B cell (primary cell): ENCODE measurements around the gene GINS2. TPM values are rescaled to one million over a fixed set of nuclear protein-coding genes. Genes with fewer than 3 reads are reported as not detected.

ENCODE experiments used
- ATAC-seq: fragments of 200-7000 bp; cut with Tn5 transposase; one replicate; pipeline ENCODE4 v1.10.0; 2021; ENCODE audit warnings: low read depth, mild to moderate bottlenecking, moderate number of reproducible peaks, moderate library complexity
- CTCF ChIA-PET: fragments of 350-600 bp; sonication (Branson Sonifier 250); formaldehyde crosslinking; loops from one replicate; lab custom pipeline; 2021; ENCODE audit warnings: antibody characterized with exemption, inconsistent platforms; lab: Charles Lee
- POLR2A ChIA-PET: fragments of 350-600 bp; sonication (Branson Sonifier 250); formaldehyde crosslinking; loops from one replicate; lab custom pipeline; 2021; ENCODE audit warnings: antibody characterized with exemption; lab: Charles Lee
- DNase-seq: peaks from one replicate; pipeline ENCODE4 v3.0.0; 2013
- H2AFZ ChIP-seq: 2 replicates; pipeline ENCODE4 v1.6.1; 2012; ENCODE audit warnings: mild to moderate bottlenecking, low read depth, low read length; ENCODE audit not compliant: insufficient read depth, poor library complexity, severe bottlenecking
- H3K27ac ChIP-seq, 2 donors: 1 replicate in 1 of 2; 2 replicates in 1 of 2; pipeline ENCODE4 v1.5.1; 2012 to 2013; ENCODE audit warnings: low read length in 2 of 2, mild to moderate bottlenecking in 2 of 2, moderate library complexity in 1 of 2
- H3K27me3 ChIP-seq, 4 experiments: fragments of 200-600 bp in 1 of 4; sonication (generic) in 1 of 4; replicated peaks in 1 of 4; 1 replicate in 2 of 4; 2 replicates in 2 of 4; pipeline versions ENCODE4 v1.6.1 to v1.7.0; 2013 to 2016; ENCODE audit warnings: low read length in 3 of 4, mild to moderate bottlenecking in 2 of 4, mixed read lengths in 1 of 4, moderate library complexity in 1 of 4; ENCODE audit not compliant: insufficient read depth in 4 of 4, control insufficient read depth in 3 of 4; ENCODE audit errors: control extremely low read depth in 1 of 4
- H3K36me3 ChIP-seq, 2 experiments: replicated peaks in 1 of 2; 1 replicate in 1 of 2; 2 replicates in 1 of 2; pipeline versions ENCODE4 v1.6.1 to v1.7.1; 2013; ENCODE audit warnings: low read length in 1 of 2; ENCODE audit not compliant: insufficient read depth in 2 of 2, control insufficient read depth in 1 of 2; ENCODE audit errors: control extremely low read depth in 1 of 2, extremely low read depth in 1 of 2
- H3K4me1 ChIP-seq, 2 donors: fragments of 200-600 bp in 1 of 2; sonication (generic) in 1 of 2; 1 replicate in 1 of 2; 2 replicates in 1 of 2; pipeline versions ENCODE4 v1.5.1 to v1.6.1; 2013 to 2017; ENCODE audit warnings: low read length in 2 of 2; ENCODE audit not compliant: control insufficient read depth in 2 of 2, insufficient read depth in 2 of 2
- H3K4me2 ChIP-seq: replicated peaks from 2 replicates; pipeline ENCODE3; 2012; ENCODE audit warnings: mild to moderate bottlenecking, low read depth, low read length; ENCODE audit not compliant: poor library complexity, severe bottlenecking
- H3K4me3 ChIP-seq, 5 experiments: fragments of 200-600 bp in 1 of 5; sonication (generic) in 1 of 5; 1 replicate in 3 of 5; 2 replicates in 2 of 5; pipeline versions ENCODE4 v1.5.1 to v1.7.0; 2011 to 2016; ENCODE audit warnings: low read length in 4 of 5, mild to moderate bottlenecking in 4 of 5, low read depth in 2 of 5, control low read depth in 1 of 5, moderate library complexity in 1 of 5; ENCODE audit not compliant: insufficient read depth in 1 of 5; ENCODE audit errors: control extremely low read depth in 1 of 5, extremely low read depth in 1 of 5
- H3K79me2 ChIP-seq: fragments of 200-600 bp; sonication (generic); one replicate; pipeline ENCODE4 v1.6.0; 2016; ENCODE audit warnings: low read length; ENCODE audit not compliant: control insufficient read depth, insufficient read depth
- H3K9ac ChIP-seq: fragments of 200-600 bp; sonication (generic); 2 replicates; pipeline ENCODE4 v1.6.1; 2017; ENCODE audit warnings: mild to moderate bottlenecking, low read length, moderate library complexity
- H3K9me3 ChIP-seq, 3 donors: one replicate each; pipeline versions ENCODE4 v1.6.1 to v1.7.1; 2013; ENCODE audit warnings: low read length in 2 of 3; ENCODE audit not compliant: control insufficient read depth in 2 of 3, insufficient read depth in 1 of 3; ENCODE audit errors: control extremely low read depth in 1 of 3
- H4K20me1 ChIP-seq: 2 replicates; pipeline ENCODE4 v1.6.0; 2012; ENCODE audit warnings: mild to moderate bottlenecking, low read length; ENCODE audit not compliant: insufficient read depth, control insufficient read depth, poor library complexity, severe bottlenecking
- H3K27ac Mint-ChIP-seq: one replicate; pipeline ENCODE4 v1.8.0; 2021; ENCODE audit warnings: mixed read lengths
- H3K27me3 Mint-ChIP-seq: one replicate; pipeline ENCODE4 v1.8.0; 2021; ENCODE audit warnings: mixed read lengths
- H3K4me1 Mint-ChIP-seq: one replicate; pipeline ENCODE4 v1.8.0; 2021; ENCODE audit warnings: mixed read lengths
- H3K4me3 Mint-ChIP-seq: one replicate; pipeline ENCODE4 v1.8.0; 2021; ENCODE audit warnings: mixed read lengths
- H3K9me3 Mint-ChIP-seq: one replicate; pipeline ENCODE4 v1.8.0; 2022; ENCODE audit warnings: mixed read lengths; ENCODE audit not compliant: insufficient read depth
- CTCF ChIP-seq: fragments of 200-600 bp; IDR thresholded peaks from one replicate; pipeline ENCODE4 v1.8.0; 2022; ENCODE audit warnings: antibody characterized with exemption, mild to moderate bottlenecking
- EZH2 ChIP-seq: IDR thresholded peaks from 2 replicates; pipeline ENCODE4 v1.6.1; 2012; ENCODE audit warnings: borderline replicate concordance, low read depth, mild to moderate bottlenecking, moderate library complexity, low read length; ENCODE audit not compliant: insufficient read depth, poor library complexity, severe bottlenecking
- WGBS: methylation state at CpG from one replicate; pipeline ENCODE4 v1.1.5; 2013; ENCODE audit warnings: missing lambda C conversion rate; ENCODE audit not compliant: insufficient coverage; 5-methylcytosine and 5-hydroxymethylcytosine counted together
- intact Hi-C: fragments of 100-400 bp; cut with micrococcal nuclease; formaldehyde crosslinking; loops from one replicate; pipeline ENCODE4 v1.10.0; 2022
- polyA plus RNA-seq: library from polyadenylated mRNA; depleted of rRNA; stranded (reverse); fragments of >200 nt; gene quantifications from 2 replicates; pipeline ENCODE4 v1.2.3, GENCODE V29; 2012
- total RNA-seq, 2 donors: library from RNA; stranded (reverse); fragments of 120-200 nt in 1 of 2; gene quantifications; 1 replicate in 1 of 2; 2 replicates in 1 of 2; pipeline versions ENCODE4 v1.2.3 to v1.2.4, GENCODE V29; 2013 to 2022

GINS2 gene
- total and polyA plus RNA-seq, 2 donors (not counting 1 experiment from before 2014, with no cell fraction given) = 0.52 to 4.2 TPM

- Histone ChIP-seq H3K36me3 (no peaks in the 10 kb centered on the region), H3K4me1 (no peaks in the 10 kb centered on the region), H3K4me3 (no peak overlapping the region), H3K79me2 (no peaks in the 10 kb centered on the region), H2AFZ (no peak overlapping the region), H3K27ac (no peak overlapping the region), H4K20me1 (no peaks in the 10 kb centered on the region), H3K9me3 (peaks cover 0 to 11% (median 0%) of the 10 kb centered on the region in 3 donors), H3K4me2 (no peak overlapping the region), H3K9ac (no peak overlapping the region), H3K27me3 (peaks cover 0 to 3% (median 0%) of the 10 kb centered on the region in 4 experiments)
- H3K4me1 Mint-ChIP-seq = no peaks in the 10 kb centered on the region
- ChIA-PET CTCF (no interaction called here), POLR2A (no interaction called here)
- WGBS = 94% methylated on average over 14 of the region's 16 CpGs
- TF ChIP-seq EZH2 (no peak), CTCF (no peak)
- H3K4me3 Mint-ChIP-seq = no peak overlapping the region
- H3K27me3 Mint-ChIP-seq = peaks cover 3% of the 10 kb centered on the region
- H3K9me3 Mint-ChIP-seq = no peaks in the 10 kb centered on the region
- DNase-seq (no peak), ATAC-seq (no peak)
- intact Hi-C loops = no loop called here
- no peak overlapping the region for H3K27ac Mint-ChIP-seq
These were observed 8.0 kb upstream of the GINS2 start for GRCh38 chr16:85696781-85697180.

DNA sequence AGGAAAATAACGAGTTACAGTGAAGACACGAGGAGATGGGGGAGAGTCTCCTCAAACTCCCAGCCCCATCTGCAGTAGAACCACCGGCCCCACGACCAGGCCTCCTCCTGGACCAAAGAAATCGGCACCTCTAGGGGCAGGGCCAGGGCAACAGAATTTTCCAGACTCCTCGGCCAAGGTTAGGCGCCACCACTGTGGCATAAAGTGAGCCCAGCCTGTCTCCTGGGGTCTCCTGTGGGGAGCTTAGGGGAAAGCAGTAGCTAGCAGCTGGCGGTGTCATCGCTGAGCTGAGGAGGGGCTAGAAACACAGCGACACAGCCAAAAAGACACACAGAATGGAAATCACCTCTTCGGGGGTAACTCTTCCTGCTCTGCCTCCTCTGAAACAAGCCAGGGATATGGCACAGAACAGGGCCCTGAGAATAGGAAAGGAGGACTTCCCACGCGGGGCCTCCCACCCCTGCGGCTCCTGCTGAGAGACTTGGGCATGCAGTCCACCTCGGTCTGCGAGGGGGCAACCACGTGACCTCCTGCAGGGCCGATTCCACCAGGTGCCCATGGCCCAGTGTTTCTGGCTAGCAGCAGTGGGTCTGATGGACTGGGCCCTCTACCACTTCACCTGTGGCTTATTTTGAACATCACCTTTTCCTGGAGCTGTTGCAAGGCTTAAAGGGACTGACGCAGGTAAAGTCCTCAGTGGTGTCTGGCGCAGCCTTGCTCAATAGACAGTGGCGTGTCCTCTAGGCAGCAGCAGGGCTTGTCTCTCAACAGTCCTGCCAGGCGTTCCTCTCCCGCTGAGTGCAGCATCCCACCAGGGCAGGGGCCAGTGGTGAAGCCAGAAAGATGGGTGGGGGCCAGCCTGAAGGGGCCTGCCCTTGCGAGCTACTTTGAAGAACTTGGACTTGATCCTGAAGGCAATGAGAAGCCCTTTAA is 6.7 kb upstream of the GINS2 start:
- ATAC-seq (no peak), DNase-seq (no peak)
- Histone ChIP-seq H3K4me2 (no peak overlapping the region), H3K27ac (no peak overlapping the region), H3K9me3 (peaks cover 0 to 3% (median 0%) of the 10 kb centered on the region in 3 donors), H3K79me2 (no peaks in the 10 kb centered on the region), H3K36me3 (no peaks in the 10 kb centered on the region), H3K4me1 (no peaks in the 10 kb centered on the region), H2AFZ (no peak overlapping the region), H3K4me3 (no peak overlapping the region), H4K20me1 (no peaks in the 10 kb centered on the region), H3K9ac (no peak overlapping the region), H3K27me3 (peaks cover 0 to 3% (median 2%) of the 10 kb centered on the region in 4 experiments)
- Mint-ChIP-seq H3K4me1 (no peaks in the 10 kb centered on the region), H3K27me3 (peaks cover 3% of the 10 kb centered on the region), H3K27ac (no peak overlapping the region), H3K4me3 (no peak overlapping the region), H3K9me3 (no peaks in the 10 kb centered on the region)
- ChIA-PET POLR2A (no interaction called here), CTCF (no interaction called here)
- intact Hi-C loops = no loop called here
- TF ChIP-seq EZH2 (no peak), CTCF (no peak)
- WGBS = 88% methylated on average over 21 of the region's 24 CpGs
